GM12873 (cell line): Measurements from ENCODE around the gene LSG1.

ENCODE experiments used
- CTCF ChIP-seq: IDR thresholded peaks from 2 replicates; pipeline ENCODE4 v1.5.1; 2012; ENCODE audit warnings: low read depth, mild to moderate bottlenecking, moderate library complexity, low read length, control low read depth; ENCODE audit not compliant: insufficient read depth; ENCODE audit errors: missing control alignments

LSG1 gene

GRCh38 chr3:194682189-194682693 lies 10.2 kb upstream of the LSG1 start:
- TF ChIP-seq CTCF: no peak

DNA sequence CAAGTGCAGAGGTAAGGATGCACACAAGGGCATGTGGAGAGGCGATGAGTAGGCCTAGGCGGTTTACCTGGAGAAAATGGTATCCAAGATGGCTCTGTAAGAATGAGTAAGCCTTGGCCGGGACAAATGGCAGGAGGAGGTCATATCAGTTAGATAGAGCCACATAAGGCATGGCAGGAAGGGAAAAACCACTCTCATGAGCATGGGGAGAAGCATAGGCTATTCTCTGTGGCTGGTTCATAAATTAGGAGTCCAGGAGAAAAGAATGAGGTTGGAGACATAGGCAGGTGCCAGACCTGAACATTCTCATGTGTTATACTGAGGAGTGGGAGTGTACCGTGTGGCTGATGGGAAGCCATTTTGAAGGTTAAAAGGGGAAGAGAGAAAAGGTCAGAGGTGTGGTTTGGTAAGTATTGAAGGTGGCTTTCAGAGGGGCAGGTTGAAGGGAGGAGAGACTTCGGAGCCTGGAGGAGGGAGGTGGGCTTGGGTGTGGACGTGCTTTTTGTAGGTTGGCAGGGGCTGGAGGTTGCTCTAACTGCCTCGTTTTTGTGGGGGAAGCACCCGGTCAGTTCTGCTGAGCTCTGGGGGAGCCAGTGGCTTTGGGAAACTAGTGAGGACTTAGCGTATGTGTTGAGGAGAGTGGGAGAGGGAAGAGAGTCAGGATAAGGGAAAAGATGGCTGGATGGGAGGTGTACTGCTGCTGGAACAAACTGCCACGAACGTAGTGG lies 9.1 kb upstream of the LSG1 start:
- no peak for TF ChIP-seq CTCF

DNA sequence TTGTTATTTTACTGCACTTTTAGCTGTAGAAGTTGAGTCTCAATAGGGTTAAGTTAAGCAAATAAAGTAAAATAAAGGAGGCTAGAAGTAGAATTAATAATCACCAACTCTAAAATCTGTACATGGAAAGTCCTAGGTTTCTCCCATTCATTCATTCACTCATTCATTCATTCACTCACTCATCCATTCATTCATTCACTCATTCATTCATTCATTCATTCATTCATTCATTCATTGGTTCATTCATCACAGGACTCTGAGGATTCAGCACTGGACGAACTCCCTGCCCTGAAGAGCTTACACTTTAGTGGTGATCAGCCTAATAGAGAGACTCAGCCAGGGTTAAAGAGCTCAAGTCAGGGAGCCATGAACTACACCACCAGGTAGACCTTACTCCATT lies 4.5 kb upstream of the LSG1 start:
- TF ChIP-seq CTCF: no peak

GRCh38 chr3:194675680-194676079 lies 3.7 kb upstream of the LSG1 start:
- no peak for TF ChIP-seq CTCF

DNA sequence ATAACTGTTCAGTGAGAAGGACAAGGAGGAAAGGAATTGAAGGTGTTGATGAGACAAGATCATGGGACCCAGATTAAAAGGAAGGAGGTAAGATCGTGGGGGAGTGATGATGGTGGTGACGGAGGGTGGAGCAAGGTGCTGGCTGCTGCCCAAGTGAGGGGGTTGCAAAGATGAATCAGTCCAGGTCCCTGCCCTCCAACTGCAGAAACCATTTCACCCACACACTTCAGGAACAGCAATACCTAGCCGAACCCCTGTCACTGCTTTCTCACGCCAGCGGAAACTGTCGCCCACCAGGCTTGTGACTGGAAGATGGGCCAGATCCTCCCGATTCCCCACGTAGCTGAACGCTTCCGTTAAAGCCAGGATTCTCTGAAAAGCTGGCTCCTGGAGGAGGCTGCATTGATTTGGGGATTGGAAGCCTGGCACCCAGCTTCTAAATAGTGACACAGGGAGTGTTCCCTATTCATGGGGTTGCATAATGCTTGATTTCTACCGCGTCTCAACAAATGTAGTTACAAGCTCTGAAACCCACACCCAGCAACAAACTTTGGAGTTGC lies 3.2 kb upstream of the LSG1 start:
- TF ChIP-seq CTCF: no peak

- no peak for TF ChIP-seq CTCF
Observed at GRCh38 chr3:194673761-194674160, 1.8 kb upstream of the LSG1 start.

- TF ChIP-seq CTCF: no peak
Observed at GRCh38 chr3:194672876-194673275, 885 bp upstream of the LSG1 start.
